LoVo (cell line): ENCODE measurements around the gene COBL.

Source experiments
- DNase-seq: peaks from one replicate; pipeline ENCODE4 v3.0.0-alpha.2; 2016; ENCODE audit warnings: low spot score

Gene COBL

GRCh38 chr7:51190969-51191368 is 125.6 kb downstream of the COBL start:
- no peak for DNase-seq

GRCh38 chr7:51189777-51190176 is 126.8 kb downstream of the COBL start:
- DNase-seq: no peak

- no peak for DNase-seq
These were observed 127.6 kb downstream of the COBL start for GRCh38 chr7:51188987-51189386.

GRCh38 chr7:51187941-51188340 is 128.7 kb downstream of the COBL start:
- DNase-seq: no peak

GRCh38 chr7:51186531-51186930 is 130.1 kb downstream of the COBL start:
- no peak for DNase-seq

GRCh38 chr7:51182636-51183166 is 133.9 kb downstream of the COBL start:
- DNase-seq: no peak

GRCh38 chr7:51180092-51180491 is 136.5 kb downstream of the COBL start:
- DNase-seq: no peak

GRCh38 chr7:51175992-51176388 is 140.6 kb downstream of the COBL start:
- DNase-seq: no peak

- DNase-seq: no peak
These were observed 141.2 kb downstream of the COBL start for GRCh38 chr7:51175316-51175991.

GRCh38 chr7:51165337-51165736 is 151.3 kb downstream of the COBL start:
- DNase-seq: no peak

- peak; percentile 86 for DNase-seq
These were observed 153.8 kb downstream of the COBL start for GRCh38 chr7:51162724-51163329.

GRCh38 chr7:51161937-51162336 is 154.7 kb downstream of the COBL start:
- DNase-seq: no peak

- DNase-seq: peak; percentile 70
These were observed 155.5 kb downstream of the COBL start for GRCh38 chr7:51160990-51161615.

- no peak for DNase-seq
These were observed 156.2 kb downstream of the COBL start for GRCh38 chr7:51160411-51160810.

GRCh38 chr7:51158742-51159445 is 157.7 kb downstream of the COBL start:
- no peak for DNase-seq

GRCh38 chr7:51158211-51158610 is 158.4 kb downstream of the COBL start:
- DNase-seq: no peak

GRCh38 chr7:51154201-51154600 is 162.4 kb downstream of the COBL start:
- DNase-seq: no peak

- no peak for DNase-seq
These were observed 163.9 kb downstream of the COBL start for GRCh38 chr7:51152706-51153200.

- no peak for DNase-seq
These were observed 165.2 kb downstream of the COBL start for GRCh38 chr7:51151455-51151854.

- DNase-seq: no peak
These were observed 166.4 kb downstream of the COBL start for GRCh38 chr7:51150193-51150592.

GRCh38 chr7:51148216-51148615 is 168.4 kb downstream of the COBL start:
- DNase-seq: no peak

- DNase-seq: no peak
These were observed 169.6 kb downstream of the COBL start for GRCh38 chr7:51146816-51147586.
